Muscle of arm (tissue), 12 donors: ENCODE measurements around the gene TAF4. TPM values are rescaled to one million over a fixed set of nuclear protein-coding genes. Genes with fewer than 3 reads are reported as not detected.
A peak's percentile ranks its signal among the peaks of the same experiment; 100 is the strongest.

Experiments used
- DNase-seq: peaks from one replicate; pipeline ENCODE4 v3.0.0-alpha.2; 2013
- polyA plus RNA-seq, 12 donors: library from polyadenylated mRNA; unstranded; fragments of 120-200 nt; gene quantifications; one replicate each; pipeline ENCODE4 v1.2.1, GENCODE V29; 2013; ENCODE audit not compliant: insufficient read length in 12 of 12

The TAF4 gene
- polyA plus RNA-seq, 12 donors, result 10.4 to 23.8 (median 12.3) TPM; not detected in 1

DNA sequence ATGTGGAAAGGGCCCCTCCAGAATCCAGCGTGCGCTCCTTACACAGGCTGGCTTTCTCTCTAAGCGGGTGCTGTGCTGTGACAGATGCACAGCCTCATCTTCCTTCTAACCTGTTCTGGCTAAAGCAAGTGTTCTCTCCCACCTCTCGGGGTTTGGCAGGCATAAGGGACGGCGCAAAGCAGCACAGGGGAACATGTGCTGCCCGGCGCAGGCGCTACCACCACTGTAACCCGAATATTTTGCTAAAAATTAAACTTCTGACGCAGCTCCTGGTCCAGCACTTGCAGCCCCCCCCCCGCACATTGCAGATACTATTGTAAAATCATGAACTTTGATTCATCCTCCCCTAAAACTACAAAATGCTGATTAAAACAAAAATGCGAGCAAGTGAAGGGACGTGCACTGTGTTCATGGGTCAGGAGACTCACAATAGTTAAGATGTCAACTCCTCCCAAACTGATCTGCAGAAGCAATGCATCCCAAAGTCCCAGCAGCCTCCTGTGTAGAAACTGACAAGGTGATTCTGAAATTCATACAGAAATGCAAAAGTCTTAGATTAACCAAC is 43.0 kb downstream of the TAF4 start:
- no peak for DNase-seq

DNA sequence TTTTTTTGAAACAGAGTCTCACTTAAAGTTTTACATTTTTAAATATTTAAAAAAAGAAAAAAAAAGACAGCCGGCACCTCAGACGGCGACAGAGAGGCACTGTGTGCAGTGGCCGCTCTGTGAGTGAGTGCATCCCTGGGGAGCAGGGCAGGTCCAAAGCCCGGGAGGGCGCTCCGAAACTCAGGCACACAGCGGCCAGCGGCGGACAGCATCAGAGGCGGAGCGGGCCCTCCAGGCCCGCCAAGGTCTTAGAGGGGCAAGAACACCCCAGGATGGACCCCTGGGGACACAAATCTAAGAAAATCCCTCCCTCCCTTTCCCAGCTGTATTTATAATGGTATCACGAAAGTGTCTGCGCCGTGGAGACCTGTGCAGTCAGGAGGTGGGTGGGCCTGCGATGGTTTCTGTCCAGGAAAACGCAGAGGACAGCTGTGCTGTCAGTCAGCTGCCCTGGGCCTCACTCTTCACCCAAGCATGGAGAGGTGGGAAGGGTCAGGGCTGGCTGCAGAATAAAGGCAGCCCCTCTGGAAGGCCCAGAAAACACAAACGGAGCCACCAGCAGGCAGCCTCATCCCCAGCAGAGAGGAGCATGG is 43.8 kb downstream of the TAF4 start:
- DNase-seq, result no peak

DNA sequence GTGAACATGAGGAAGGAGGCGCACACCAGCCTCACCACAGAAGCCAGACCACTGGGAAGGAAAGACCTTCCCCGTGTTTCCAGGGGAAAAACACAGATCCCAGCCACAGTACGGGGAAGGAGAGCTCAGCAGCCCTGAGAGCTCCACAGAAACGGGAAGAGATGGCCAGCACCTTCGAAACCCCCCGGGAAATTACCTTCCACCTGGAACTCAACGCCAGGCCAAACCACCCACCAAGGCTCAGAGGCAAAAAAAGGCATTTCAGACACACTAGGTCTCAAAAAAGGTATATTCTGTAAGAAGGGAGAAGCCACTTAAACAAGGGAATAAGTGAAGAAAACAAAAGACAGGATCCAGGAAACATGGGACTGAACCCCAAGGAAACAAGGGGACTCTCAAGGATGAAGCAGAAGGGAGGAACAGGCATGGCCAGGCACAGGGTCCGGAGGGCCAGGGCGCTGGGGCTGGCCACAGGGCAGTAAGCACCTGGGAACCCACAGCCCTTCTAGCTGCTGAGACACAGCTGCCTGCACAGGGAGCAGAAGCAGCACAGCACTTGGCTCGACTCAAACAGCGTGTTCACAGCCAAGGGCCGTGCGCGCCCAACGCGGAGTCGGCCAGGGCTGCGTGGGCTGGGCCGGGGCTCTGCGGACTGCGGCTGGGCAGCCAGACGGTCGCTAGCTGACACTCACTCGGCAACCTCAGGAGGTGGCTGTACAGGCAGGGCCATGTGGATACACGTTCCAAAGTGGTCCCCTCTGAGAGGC is 44.6 kb downstream of the TAF4 start:
- DNase-seq, result peak; percentile 75

DNA sequence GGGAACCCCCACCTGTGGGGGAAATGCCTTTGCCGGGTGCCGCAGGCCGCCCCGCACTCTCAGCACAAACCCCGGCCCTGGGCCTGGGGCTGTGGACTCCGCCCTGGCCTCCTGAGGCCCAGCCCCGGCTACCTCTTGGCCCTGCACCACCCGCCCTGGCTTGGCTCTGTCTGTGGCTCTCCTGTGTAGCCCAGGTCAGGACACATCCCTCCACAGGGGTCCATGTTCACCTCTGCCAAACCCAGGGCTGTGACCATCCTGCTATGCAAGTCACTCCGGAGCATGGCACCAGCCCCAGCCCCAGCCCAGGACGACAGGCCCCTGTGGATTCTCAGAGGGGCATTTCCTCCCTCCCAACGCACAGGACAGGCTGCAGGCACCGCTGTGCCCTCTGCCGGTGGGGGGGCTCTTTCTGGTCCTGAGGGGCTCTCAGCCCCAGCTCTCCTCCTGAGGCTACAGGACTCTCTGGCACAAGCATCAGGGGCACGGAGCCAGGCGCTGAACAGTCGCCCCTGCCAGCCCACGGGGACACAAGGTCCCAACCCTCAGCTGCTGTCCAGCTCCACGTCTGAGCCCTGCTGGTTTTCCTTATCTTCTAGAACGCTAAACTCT is 45.7 kb downstream of the TAF4 start:
- DNase-seq, result no peak

DNA sequence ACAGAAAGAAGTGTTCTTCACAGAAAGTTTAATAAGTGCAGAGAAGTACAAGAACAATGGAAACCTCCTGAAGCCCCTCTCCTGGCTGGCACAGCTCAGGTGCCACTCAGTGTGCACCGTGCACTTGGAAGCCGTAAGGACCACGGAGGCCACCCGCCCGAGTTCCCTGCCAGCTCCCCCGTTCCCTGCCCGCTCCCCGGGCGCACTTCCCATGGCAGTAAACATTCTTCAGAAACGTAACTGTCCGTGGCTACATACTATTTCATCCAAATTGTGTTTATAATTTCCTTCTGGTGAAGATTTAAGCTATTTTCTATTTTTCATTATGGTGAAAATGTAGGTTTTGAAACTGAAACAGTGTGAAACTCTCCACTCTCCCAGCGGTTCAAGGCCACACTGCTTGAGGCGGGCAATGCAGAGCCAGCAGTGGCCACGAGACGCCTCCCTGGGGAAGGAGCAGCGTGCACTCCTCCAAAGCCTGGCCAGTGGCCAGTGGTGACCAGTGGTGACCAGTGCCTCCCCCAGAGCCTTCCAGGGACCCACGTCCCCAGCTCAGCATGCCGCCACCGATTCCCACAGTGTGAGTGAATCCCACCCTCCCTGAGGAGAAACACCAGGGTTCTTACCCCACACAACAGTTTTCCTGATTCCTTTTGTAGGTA is 46.4 kb downstream of the TAF4 start:
- no peak for DNase-seq

DNA sequence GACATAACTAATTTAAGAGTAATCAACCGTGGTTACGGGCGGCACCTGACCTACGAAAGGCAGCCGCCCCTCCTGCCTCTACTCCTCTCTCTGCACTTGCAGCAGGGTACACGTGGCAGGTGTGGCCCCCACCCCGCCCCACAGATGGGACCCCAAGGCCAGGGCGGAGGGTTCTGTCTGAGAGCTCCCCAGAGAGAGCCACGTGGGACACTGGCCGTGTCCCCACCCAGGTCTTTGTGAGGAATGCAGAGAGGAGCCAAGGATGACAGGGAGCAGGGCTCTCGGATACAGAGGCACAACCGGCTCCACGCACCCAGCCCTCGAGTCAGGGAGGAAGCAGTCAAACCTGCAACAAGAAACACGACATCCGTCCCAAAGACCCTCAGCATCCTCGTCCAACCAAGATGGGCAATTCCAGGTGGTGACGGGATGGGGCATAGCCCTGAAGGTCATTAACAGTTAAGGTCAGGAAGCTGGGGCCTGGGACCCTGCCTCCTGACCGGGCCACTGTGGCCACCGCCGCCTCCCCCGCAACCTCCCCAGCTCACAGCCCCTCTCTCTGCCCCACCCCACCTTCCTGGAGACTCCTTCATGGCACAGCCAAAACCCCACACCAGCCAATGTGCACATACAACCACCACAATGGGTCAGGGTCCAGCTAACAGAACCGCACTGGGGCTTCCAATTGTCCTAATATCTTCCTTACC is 47.1 kb downstream of the TAF4 start:
- no peak for DNase-seq

DNA sequence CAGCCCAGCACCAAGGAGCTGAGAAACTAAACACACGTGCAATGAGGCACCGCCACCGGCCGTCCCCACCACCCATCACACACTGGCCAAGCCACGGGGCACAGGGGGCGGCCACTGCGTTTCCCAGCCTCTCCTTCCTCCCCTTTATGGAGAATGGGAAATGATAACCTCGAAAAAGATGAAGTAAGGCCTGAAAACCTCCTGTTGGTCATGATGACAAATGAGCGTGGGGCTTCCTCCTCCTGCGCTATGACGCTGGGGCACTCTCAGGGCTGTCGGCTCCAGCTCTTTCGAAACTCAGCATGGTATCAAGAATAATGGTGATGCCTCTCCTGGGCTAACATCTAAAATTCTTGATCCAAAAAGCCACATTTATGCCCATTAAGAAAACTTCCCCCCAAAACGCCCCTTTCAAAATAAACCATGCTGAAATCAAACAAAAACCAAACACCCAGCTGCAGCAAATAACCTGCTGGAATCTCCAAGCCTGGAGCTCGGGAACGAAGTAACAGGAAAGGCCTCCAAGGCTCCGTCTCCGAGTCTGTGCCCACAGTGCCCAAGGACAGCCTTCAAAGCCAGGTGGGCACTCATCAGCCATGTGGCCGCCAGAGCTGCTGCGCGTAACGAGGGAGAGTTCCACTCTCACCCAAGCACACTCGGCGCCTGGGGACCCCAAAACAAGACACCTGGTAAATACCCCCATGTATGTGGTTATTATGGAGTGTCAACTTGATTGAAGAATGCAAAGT is 50.0 kb downstream of the TAF4 start:
- no peak for DNase-seq

DNA sequence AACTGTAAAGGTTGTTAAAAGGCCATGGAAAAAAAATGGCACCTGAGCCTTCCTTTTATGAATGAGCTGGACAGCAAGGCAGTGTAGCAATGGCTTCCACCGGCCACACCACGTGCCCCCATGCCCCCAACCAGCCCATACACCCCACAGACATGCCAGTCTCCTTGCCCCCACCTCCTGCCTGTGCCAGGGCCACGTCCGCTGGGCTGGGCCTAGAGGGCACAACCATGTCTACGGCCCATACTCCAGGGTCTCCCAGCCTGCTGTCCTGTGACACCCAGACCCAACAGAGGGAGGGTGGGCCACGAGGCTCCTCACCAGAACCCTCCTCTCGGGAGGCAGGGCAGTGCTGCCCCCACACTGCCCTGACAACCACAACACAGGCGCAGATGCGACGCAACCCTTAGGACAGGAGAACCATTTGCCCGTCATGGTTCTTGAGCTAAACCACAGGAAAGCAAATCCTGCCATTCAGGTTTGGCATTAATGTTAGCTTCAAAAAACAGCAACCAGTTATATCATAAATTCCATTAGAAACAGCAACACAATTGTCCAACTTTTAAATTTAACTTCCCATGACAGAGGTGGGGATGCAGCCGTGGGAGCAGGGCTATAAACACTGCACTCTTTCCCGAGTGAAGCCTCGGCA is 50.7 kb downstream of the TAF4 start:
- no peak for DNase-seq

DNA sequence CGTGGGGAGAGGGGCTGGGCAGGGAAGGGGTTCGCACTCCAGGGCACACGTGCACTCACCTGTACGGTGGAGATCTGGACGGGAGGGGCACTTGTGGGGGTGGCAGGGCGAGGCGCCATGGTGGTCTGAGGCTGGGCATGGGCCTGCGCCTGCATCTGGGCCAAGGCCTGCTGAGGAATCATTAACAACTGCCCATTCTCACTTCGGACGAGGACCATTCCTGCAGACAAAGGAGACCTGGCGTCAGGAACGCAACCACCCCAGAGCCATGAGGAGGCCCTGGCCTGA is 51.2 kb downstream of the TAF4 start:
- no peak for DNase-seq

DNA sequence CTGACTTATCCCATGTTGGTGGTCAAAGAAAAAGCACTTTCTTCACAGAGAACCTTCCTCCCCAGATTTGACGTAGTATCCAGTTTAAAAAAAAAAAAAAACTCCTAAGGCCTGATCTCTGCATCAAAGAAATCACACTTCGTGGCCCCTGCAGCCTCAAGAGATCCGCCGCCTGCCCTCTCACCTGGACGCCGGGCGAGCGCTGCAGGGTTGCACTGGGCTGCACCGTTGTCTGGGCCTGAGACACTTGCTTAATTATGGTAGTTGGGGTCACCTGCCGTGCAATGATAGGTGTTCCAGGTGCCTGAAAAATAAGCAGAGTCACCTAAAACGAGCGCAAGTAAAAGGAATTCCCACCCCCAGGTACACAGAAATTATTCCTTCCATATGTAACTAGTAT is 53.0 kb downstream of the TAF4 start:
- DNase-seq, result no peak

DNA sequence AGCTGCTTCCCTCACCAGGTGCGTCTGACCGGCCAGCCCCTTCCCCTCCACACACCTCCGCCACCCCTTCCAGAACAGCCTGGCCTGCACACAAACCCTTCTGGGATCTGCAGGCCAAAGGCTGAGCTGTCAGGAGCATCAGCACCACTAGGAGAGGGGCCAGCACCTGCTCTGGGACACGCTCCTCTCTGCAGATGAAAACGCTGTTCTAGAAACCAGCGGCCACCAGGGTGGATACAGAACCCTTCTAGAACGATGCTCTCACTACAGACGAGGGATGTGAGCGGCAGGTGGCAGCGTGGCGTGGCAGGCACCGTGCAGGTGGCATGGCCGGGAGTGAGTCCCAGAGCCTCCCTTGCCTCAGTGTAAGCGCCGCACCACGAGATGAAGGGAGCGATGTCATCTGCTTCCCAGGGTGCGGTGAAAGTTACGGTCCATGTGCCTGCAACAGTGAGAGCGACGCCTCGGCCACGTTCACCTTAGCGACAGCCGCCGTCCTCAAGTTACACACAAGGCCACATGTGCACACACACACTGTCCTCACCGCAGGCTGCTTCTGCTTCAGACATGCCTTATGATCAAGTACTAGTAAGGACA is 53.6 kb downstream of the TAF4 start:
- no peak for DNase-seq

DNA sequence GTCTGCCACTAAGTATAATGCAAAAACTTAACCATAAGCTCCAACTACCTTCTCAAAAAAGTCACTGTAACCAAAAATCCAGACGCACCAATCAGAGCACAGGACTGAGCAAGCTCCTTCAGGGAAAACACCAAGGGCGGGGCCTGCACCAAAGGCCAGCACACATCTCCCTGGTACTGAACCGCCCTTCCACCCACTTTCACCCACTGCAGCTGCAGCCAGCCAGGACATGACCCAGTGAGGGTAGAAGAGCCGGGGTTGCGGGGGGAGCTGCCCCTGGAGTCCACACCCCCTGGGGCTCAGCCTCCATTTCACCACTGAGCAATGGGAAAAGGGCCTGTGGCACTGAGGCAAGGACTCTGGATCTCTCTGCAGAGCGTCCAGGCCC is 54.3 kb downstream of the TAF4 start:
- DNase-seq, result no peak

DNA sequence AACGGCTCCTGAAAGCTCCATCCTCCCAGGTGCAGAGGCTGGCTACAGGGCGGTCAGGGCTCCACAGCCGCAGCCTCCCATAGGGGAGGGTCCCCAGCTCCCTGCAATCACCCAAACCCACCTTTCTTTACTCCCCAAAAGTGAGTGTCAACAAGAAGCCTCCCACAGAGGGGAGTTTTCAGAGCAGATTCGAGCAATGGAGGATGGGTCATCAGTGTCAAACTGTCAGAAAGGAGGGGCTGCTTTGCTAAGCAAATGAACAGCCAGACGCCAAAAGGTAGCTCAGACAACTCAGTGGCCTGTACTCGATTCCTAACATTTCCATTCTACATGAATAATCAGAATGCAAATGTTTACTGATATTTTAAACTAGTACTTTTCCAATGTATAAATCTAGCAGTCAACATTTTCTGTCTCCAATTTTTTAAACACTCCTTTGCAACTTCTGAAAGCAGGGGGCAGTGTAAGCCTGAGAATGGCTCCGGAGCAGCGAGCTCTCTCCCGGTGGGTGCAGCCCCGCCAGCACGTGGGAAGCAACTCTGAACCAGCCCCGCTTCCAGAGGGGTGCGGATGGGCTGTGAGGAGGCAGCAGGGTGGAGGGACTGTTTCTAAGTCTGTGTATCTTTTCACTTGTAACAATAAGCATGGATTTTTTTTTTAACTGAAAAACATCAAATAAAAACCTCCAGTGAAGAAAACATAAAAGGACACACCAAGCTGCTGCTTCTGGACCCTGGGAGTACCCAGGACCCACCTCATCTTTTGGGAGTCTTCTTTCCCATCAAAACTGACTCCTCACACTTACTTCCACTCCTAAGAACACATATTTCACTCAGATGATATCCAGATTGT is 54.9 kb downstream of the TAF4 start:
- DNase-seq, result peak; percentile 64

DNA sequence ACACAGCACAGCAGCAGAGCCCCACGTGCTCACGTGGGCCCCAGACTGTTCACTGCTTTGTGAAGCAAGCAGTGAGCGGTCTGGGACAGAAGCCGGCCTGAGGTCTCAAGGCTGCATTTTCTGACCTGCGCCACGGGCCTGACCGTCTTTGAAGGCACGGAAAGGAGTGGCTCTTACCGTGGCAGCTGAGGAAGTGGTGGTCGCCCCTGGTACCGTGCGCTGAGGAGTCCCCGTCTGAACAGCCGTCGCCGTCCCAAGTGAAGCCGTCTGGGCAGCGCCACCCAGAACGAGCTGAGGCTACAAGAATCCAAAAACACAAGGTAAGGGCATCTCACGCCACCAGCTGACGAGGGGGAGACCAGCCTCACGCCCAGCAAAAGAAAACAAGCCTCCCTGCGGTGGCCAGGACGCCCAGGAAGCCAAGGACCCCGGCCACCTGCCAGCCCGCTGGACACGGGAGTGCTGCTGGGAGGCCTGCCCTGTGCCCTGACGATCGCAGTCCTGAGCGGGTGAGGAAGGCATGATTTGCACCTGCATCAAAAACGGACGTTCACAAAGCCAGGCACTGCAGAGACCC is 55.7 kb downstream of the TAF4 start:
- DNase-seq, result no peak

DNA sequence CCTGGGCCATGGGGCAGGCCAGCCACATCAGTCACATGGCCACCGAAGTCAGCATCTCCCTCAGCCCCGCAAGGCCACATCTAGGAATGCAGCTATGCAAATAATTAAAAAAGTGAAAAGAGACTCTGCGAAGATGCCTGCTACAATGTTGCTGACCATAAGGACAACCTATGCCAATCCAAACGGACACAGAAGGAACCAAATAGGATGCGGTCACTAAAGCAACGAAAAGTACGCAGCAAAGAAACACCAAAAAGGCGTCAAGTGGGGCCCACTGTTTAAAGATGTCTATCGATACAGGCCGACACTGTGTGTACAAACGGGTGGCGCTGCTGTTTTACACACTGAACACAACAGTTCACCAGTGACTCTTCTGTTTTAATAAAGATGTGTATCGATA is 56.4 kb downstream of the TAF4 start:
- no peak for DNase-seq

DNA sequence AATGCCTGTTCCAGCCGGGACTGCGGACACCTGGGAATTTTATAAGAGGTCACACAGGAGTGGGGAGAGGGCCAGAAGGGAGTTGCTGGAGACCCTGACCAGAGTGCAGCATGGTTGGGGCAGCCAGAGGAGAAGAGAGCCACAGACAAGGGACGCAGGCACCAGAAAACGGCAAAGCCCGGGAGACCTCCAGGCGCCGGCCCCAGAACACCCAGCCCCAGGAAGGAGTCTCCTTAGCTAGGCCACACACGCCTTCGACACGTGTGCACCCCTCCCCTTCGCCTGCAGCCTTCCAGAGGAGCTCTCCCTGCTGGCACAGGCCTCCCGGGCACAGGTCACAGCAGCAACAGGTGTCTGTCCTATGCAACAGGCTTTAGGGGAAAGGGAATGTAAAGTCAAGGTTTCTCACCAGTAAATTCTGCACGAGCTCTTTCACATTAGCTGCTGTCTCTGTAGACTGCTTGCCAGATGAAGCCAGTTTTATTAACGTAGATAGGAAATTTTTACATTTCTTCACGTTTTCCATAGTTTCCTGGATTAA is 57.0 kb downstream of the TAF4 start:
- no peak for DNase-seq

DNA sequence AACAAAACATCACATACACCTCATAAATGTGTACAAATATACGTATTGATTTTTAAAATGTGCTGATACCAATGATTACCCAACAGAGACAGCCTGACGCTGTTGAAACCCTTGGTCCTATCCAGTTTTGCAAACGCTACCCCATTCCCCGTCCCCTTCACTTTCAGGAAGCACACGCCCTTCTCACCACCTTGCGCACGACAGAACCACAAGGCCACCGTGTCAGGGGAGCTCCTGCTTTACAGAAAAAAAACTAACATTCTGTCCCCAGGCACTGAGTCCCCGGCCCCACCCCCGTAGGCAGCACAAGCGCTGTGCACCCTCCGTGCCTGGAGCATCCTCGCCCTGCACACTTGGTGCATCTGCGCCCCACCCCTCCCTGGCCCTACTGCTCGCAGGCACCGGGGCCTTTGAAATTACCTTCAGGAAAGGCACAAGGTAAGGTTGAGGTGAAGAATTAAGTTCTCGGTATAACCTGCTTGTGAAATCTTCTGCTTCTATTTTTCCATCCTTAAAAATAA is 58.5 kb downstream of the TAF4 start:
- no peak for DNase-seq

DNA sequence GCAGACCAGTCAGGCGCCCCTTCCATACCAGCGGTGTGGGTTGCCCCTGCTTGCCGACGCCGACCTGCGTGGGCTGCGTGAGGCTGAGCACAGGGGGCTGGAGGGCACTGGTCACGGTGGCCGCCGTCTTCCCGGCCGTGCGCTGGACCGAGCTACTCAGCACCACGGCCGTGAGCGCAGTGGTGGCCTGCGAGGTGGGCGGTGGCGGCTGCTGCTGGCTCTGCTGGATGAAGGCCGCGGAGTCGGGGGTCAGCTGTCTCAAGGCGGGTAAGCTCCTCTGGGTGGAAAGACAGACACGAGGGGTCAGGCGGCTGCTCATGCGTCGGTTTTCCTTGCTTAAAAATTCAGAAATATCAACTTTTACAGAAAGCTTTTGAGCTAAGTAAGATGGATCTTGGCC is 59.2 kb downstream of the TAF4 start:
- DNase-seq, result no peak

DNA sequence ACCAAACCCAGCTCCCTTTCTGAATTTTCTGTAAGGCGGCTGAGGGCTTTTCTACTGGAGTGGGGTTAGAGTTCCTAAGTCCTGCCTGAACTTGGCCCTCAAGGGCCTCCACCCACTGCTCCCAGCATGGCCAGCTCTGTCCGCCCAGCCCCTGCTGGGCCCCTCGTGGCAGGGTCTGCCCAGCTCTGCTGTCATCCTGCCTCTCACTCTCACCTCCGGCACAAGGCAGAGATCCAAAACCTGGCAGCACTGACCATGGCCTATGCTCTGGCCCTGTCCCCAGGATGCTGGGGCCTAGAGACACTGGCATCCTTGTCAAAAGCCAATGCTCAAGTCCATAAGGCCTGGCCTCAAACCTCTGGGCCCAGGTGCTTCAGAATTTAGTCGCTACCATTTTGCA is 61.1 kb downstream of the TAF4 start:
- DNase-seq, result no peak
